Measurements from ENCODE around the gene CDH19.

The CDH19 gene

DNA sequence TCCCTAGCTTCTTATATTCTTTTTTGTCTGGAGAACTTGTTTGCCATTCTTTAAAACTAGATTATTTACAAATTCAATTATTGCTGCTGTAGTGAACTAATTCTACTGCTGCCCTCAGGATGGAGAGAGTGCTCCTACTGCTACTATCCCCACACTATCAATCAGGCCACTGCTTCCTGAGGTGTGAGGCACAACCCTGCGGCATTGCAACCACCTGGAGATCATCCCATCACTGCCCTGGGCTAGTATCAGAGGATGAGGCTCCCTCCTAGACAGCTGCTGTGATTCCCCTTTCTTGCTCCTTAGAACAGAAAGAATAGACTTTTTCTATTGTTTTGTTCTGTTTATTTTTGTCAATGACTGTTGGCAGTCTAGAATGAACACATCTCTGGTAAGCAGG is 146.6 kb downstream of the CDH19 start:
- no peak for DNase-seq (ENCODE audit: low spot score)

Measured in GM03348 (cell line).